ENCODE data around the gene RAB20. TPM values are rescaled to one million over a fixed set of nuclear protein-coding genes. Genes with fewer than 3 reads are reported as not detected.

RAB20 gene, protein sequence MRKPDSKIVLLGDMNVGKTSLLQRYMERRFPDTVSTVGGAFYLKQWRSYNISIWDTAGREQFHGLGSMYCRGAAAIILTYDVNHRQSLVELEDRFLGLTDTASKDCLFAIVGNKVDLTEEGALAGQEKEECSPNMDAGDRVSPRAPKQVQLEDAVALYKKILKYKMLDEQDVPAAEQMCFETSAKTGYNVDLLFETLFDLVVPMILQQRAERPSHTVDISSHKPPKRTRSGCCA
- total RNA-seq (2021; ENCODE audit: unreplicated experiment) (10.6 TPM), Bru-seq, nascent RNA (percentile 51 among the genes with signal in this experiment), BruChase-seq, experiment 1, labeled RNA remaining after a 6-hour chase (percentile 39 among the genes with signal in this experiment), BruChase-seq, experiment 2, labeled RNA remaining after a 2-hour chase (percentile 43 among the genes with signal in this experiment)
- 15.6 and 19.2 TPM in 2 replicates for polyA plus RNA-seq (2012)
- long read RNA-seq, transcript RAB20-201 (2 exons, 1,518 nt) = major isoform, 25 of 26 reads
- long read RNA-seq, partial matches to known transcripts = 0 of 26 reads
- long read RNA-seq, other reads (novel, unspliced or antisense) = 1 of 26 reads

- no peaks in the 10 kb centered on the region for H3K79me2 ChIP-seq (ENCODE audit: insufficient read depth, low read length)
- peak; percentile 82 for ATAC-seq
- DNase-seq (ENCODE audit: low read depth, low spot score) = peak; percentile 38
- peak within 1 kb of the TSS; percentile 68 for H3K9ac ChIP-seq (ENCODE audit: low read length)
- no peaks in the 10 kb centered on the region; a peak in 2 of 4 replicates for H3K36me3 ChIP-seq (ENCODE audit: control insufficient read depth in 1 of 2, insufficient read depth in 2 of 2, low read length in 2 of 2)
- peaks cover 24 to 28% of the 10 kb centered on the region in 2 experiments for H3K4me1 ChIP-seq (ENCODE audit: control insufficient read depth in 1 of 2, insufficient read depth in 2 of 2, low read length in 2 of 2)
- H3K27me3 ChIP-seq (ENCODE audit: insufficient read depth, low read length) = no peaks in the 10 kb centered on the region
- peak within 1 kb of the TSS; percentile 84 for H3K4me2 ChIP-seq (ENCODE audit: low read length)
- no TSS peak for BruUV-seq (replicated peaks)
- H3K4me3 ChIP-seq (replicated peaks in 1 of 2; ENCODE audit: low read depth in 1 of 2, low read length in 2 of 2) = peak within 1 kb of the TSS; percentile 67 to 82
- ChIA-PET CTCF (interaction anchor here (1.3 to 1.7 kb wide), 2 partner anchors 15 to 106 kb away, joined by 5 to 9 read pairs; no protein-coding TSS in a partner anchor), POLR2A (interaction anchor here (1.0 to 1.1 kb wide), 2 partner anchors 15 to 151 kb away, joined by 4 read pairs; no protein-coding TSS in a partner anchor), RAD21 (ENCODE audit: low non-redundant PET in 1 of 2, low total read pairs in 2 of 2, uncharacterized antibody in 2 of 2, unreplicated experiment in 2 of 2) (interaction anchor here in 1 of 2 experiments (1.3 kb wide), 1 partner anchor 106 kb away, joined by 3 read pairs; no protein-coding TSS in a partner anchor)
- H3K27ac ChIP-seq (ENCODE audit: low read depth, low read length) = peak within 1 kb of the TSS; percentile 87
- H2AFZ ChIP-seq (ENCODE audit: low read depth, low read length, poor library complexity, severe bottlenecking) = peak within 1 kb of the TSS; percentile 72
- no peaks in the 10 kb centered on the region for H3K9me2 ChIP-seq (ENCODE audit: insufficient read depth)
- no peaks in the 10 kb centered on the region for H4K20me1 ChIP-seq (ENCODE audit: insufficient read depth)
- intact Hi-C loops (cut with micrococcal nuclease) = loop anchor here (10.0 kb wide), 2 partner anchors 107 to 337 kb away; no protein-coding TSS in a partner anchor
- H3K9me3 ChIP-seq (ENCODE audit: control insufficient read depth in 1 of 2, insufficient read depth in 1 of 2, low read depth in 1 of 2, low read length in 2 of 2) = no peaks in the 10 kb centered on the region
- TF ChIP-seq ELF1 (IDR thresholded peaks at IDR 0.05; ENCODE audit: borderline replicate concordance, low read depth) = no peak
- no peak for TF ChIP-seq YY1 (IDR thresholded peaks at IDR 0.05; ENCODE audit: extremely low read depth, insufficient replicate concordance, low read depth, low read length)
- TF ChIP-seq EGR1 (IDR thresholded peaks at IDR 0.05; ENCODE audit: low read depth) = peak; percentile 79
- TF ChIP-seq POLR2A (IDR thresholded peaks at IDR 0.05; ENCODE audit: borderline replicate concordance, extremely low read depth, insufficient read depth, insufficient read length) = peak; percentile 45
- no peak for TF ChIP-seq ZFX (IDR thresholded peaks at IDR 0.05)
- no peak for TF ChIP-seq EZH2 (IDR thresholded peaks at IDR 0.05)
- no peak for TF ChIP-seq EZH2phosphoT487 (IDR thresholded peaks at IDR 0.05; ENCODE audit: borderline replicate concordance)
- peak; percentile 51 for TF ChIP-seq SP1 (IDR thresholded peaks at IDR 0.05; ENCODE audit: low read depth)
- TF ChIP-seq CEBPB (IDR thresholded peaks at IDR 0.05; ENCODE audit: low read depth) = peak; percentile 86
- no peak; the same call in 1 of the 2 replicates for TF ChIP-seq RAD21 (IDR thresholded peaks at IDR 0.05; ENCODE audit: low read depth)
- TF ChIP-seq, protein P1, sequence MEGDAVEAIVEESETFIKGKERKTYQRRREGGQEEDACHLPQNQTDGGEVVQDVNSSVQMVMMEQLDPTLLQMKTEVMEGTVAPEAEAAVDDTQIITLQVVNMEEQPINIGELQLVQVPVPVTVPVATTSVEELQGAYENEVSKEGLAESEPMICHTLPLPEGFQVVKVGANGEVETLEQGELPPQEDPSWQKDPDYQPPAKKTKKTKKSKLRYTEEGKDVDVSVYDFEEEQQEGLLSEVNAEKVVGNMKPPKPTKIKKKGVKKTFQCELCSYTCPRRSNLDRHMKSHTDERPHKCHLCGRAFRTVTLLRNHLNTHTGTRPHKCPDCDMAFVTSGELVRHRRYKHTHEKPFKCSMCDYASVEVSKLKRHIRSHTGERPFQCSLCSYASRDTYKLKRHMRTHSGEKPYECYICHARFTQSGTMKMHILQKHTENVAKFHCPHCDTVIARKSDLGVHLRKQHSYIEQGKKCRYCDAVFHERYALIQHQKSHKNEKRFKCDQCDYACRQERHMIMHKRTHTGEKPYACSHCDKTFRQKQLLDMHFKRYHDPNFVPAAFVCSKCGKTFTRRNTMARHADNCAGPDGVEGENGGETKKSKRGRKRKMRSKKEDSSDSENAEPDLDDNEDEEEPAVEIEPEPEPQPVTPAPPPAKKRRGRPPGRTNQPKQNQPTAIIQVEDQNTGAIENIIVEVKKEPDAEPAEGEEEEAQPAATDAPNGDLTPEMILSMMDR (IDR thresholded peaks at IDR 0.05 in 2 of 3, conservative IDR thresholded peaks at IDR 0.05 in 1 of 3; ENCODE audit: borderline replicate concordance in 1 of 3, insufficient read depth in 1 of 3, low read depth in 2 of 3, low read length in 2 of 3) = no peak
- no peak for TF ChIP-seq ZNF274 (IDR thresholded peaks at IDR 0.05; ENCODE audit: low read depth, low read length)
- no peak for TF ChIP-seq JUND (IDR thresholded peaks at IDR 0.05)
- no peak for TF ChIP-seq CBX3 (IDR thresholded peaks at IDR 0.05; ENCODE audit: low read depth)
- TF ChIP-seq ZBTB33 (IDR thresholded peaks at IDR 0.05; ENCODE audit: extremely low read depth, insufficient replicate concordance, low read length) = no peak
- no peak for TF ChIP-seq SRF (IDR thresholded peaks at IDR 0.05; ENCODE audit: low read depth)
- peak; percentile 58; the same call in 1 of the 2 replicates for TF ChIP-seq SIN3A (IDR thresholded peaks at IDR 0.05; ENCODE audit: low read depth)
- TF ChIP-seq, protein P2, sequence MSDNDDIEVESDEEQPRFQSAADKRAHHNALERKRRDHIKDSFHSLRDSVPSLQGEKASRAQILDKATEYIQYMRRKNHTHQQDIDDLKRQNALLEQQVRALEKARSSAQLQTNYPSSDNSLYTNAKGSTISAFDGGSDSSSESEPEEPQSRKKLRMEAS (IDR thresholded peaks at IDR 0.05) = peak; percentile 46
These were observed at the start of gene RAB20 for GRCh38 chr13:110561344-110562035. TSS of gene RAB20 (minus strand) at chr13:110561722. CDS start at chr13:110561519, 203 bp downstream.

All from HCT116 (cell line).